NCI-H128 (cell line): Measurements from ENCODE around the gene RB1.
A peak's percentile ranks its signal among the peaks of the same experiment; 100 is the strongest.

ENCODE experiments used
- DNase-seq: peaks from one replicate; lab custom pipeline; 2025; ENCODE audit not compliant: unreplicated experiment; lab: John Stamatoyannopoulos, UW

The RB1 gene

GRCh38 chr13:48492470-48493065 is 189.0 kb downstream of the RB1 start:
- no peak for DNase-seq

- DNase-seq, result no peak
Measured at GRCh38 chr13:48493066-48493765, 189.7 kb downstream of the RB1 start.

GRCh38 chr13:48493851-48494250 is 190.3 kb downstream of the RB1 start:
- DNase-seq, result no peak

GRCh38 chr13:48494874-48495273 is 191.3 kb downstream of the RB1 start:
- DNase-seq, result no peak

- no peak for DNase-seq
Measured at GRCh38 chr13:48496271-48497161, 193.0 kb downstream of the RB1 start.

GRCh38 chr13:48497669-48498068 is 194.1 kb downstream of the RB1 start:
- no peak for DNase-seq

- peak; percentile 15 for DNase-seq
Measured at GRCh38 chr13:48500652-48501197, 197.2 kb downstream of the RB1 start.

GRCh38 chr13:48501705-48502104 is 198.2 kb downstream of the RB1 start:
- DNase-seq, result no peak

- DNase-seq, result no peak
Measured at GRCh38 chr13:48502601-48503319, 199.2 kb downstream of the RB1 start.

GRCh38 chr13:48504606-48505005 is 201.1 kb downstream of the RB1 start:
- no peak for DNase-seq

- no peak for DNase-seq
Measured at GRCh38 chr13:48505012-48505411, 201.5 kb downstream of the RB1 start.

- DNase-seq, result no peak
Measured at GRCh38 chr13:48505597-48506091, 202.1 kb downstream of the RB1 start.

GRCh38 chr13:48506092-48506701 is 202.6 kb downstream of the RB1 start:
- no peak for DNase-seq

GRCh38 chr13:48507021-48507420 is 203.5 kb downstream of the RB1 start:
- no peak for DNase-seq

GRCh38 chr13:48508011-48508410 is 204.5 kb downstream of the RB1 start:
- DNase-seq, result no peak

- DNase-seq, result no peak
Measured at GRCh38 chr13:48510698-48511097, 207.1 kb downstream of the RB1 start.

- DNase-seq, result no peak
Measured at GRCh38 chr13:48511621-48512230, 208.2 kb downstream of the RB1 start.

- no peak for DNase-seq
Measured at GRCh38 chr13:48514793-48515192, 211.2 kb downstream of the RB1 start.

- no peak for DNase-seq
Measured at GRCh38 chr13:48515732-48516131, 212.2 kb downstream of the RB1 start.

GRCh38 chr13:48518083-48518482 is 214.5 kb downstream of the RB1 start:
- DNase-seq, result no peak
